ENCODE results near the gene SPARCL1. TPM values are rescaled to one million over a fixed set of nuclear protein-coding genes. Genes with fewer than 3 reads are reported as not detected.

SPARCL1 gene
- polyA plus RNA-seq, 3 donors: not detected

GRCh38 chr4:87445964-87446363, 83.2 kb downstream of the SPARCL1 start:
- intact Hi-C loops (cut with micrococcal nuclease): no loop called here
- H3K27me3 Mint-ChIP-seq (ENCODE audit: low read depth in 3 of 3): no peaks in the 10 kb centered on the region
- H3K4me1 ChIP-seq (ENCODE audit: control insufficient read depth in 1 of 2, insufficient read depth in 2 of 2, low read length in 2 of 2): no peaks in the 10 kb centered on the region
- H3K9me3 ChIP-seq (replicated peaks in 1 of 2; ENCODE audit: control insufficient read depth in 1 of 2, insufficient read depth in 1 of 2, low read length in 2 of 2): no peaks in the 10 kb centered on the region
- no peak overlapping the region for H2AFZ ChIP-seq (ENCODE audit: insufficient read depth, low read depth, low read length, poor library complexity, severe bottlenecking)
- no peak overlapping the region for H3K4me2 ChIP-seq (replicated peaks; ENCODE audit: extremely low read depth, low read length, poor library complexity, severe bottlenecking)
- peaks cover 36 to 47% of the 10 kb centered on the region in 2 donors for H3K36me3 Mint-ChIP-seq
- no peak overlapping the region for H3K27ac ChIP-seq (ENCODE audit: low read depth in 1 of 2, low read length in 2 of 2)
- no peak overlapping the region for H3K4me3 Mint-ChIP-seq
- DNase-seq: no peak
- no peaks in the 10 kb centered on the region for H3K79me2 ChIP-seq (ENCODE audit: insufficient read depth, low read length)
- H3K9me3 Mint-ChIP-seq: no peaks in the 10 kb centered on the region
- H3K27ac Mint-ChIP-seq: peak overlapping the region in 2 of 7 donors; percentile 13 to 65
- no CpG with 5 or more reads among the region's 3 CpGs for WGBS (ENCODE audit: insufficient coverage)
- H3K4me1 Mint-ChIP-seq: no peaks in the 10 kb centered on the region
- no peak overlapping the region for H3K9ac ChIP-seq (ENCODE audit: insufficient read depth, low read length, poor library complexity, severe bottlenecking)
- no peaks in the 10 kb centered on the region for H4K20me1 ChIP-seq (ENCODE audit: insufficient read depth, low read length)
- peaks cover 15 to 48% of the 10 kb centered on the region in 2 donors for H3K36me3 ChIP-seq (replicated peaks in 1 of 2; ENCODE audit: control insufficient read depth in 1 of 2, insufficient read depth in 2 of 2, low read length in 2 of 2)
- no peak for TF ChIP-seq CTCF (IDR thresholded peaks at IDR 0.05)
- no peaks in the 10 kb centered on the region for H3K27me3 ChIP-seq (ENCODE audit: control insufficient read depth in 2 of 2, insufficient read depth in 2 of 2, low read length in 2 of 2)
- H3K4me3 ChIP-seq (replicated peaks in 1 of 3; ENCODE audit: low read depth in 2 of 3, low read length in 3 of 3): no peak overlapping the region

GRCh38 chr4:87444741-87445140, 84.4 kb downstream of the SPARCL1 start:
- no peaks in the 10 kb centered on the region for H3K4me1 Mint-ChIP-seq
- Histone ChIP-seq H3K4me2 (replicated peaks; ENCODE audit: extremely low read depth, low read length, poor library complexity, severe bottlenecking) (no peak overlapping the region), H4K20me1 (ENCODE audit: insufficient read depth, low read length) (no peaks in the 10 kb centered on the region), H3K27me3 (ENCODE audit: control insufficient read depth in 2 of 2, insufficient read depth in 2 of 2, low read length in 2 of 2) (no peaks in the 10 kb centered on the region), H3K36me3 (replicated peaks in 1 of 2; ENCODE audit: control insufficient read depth in 1 of 2, insufficient read depth in 2 of 2, low read length in 2 of 2) (peaks cover 14 to 46% of the 10 kb centered on the region in 2 donors), H3K79me2 (ENCODE audit: insufficient read depth, low read length) (no peaks in the 10 kb centered on the region), H3K9ac (ENCODE audit: insufficient read depth, low read length, poor library complexity, severe bottlenecking) (no peak overlapping the region), H3K9me3 (replicated peaks in 1 of 2; ENCODE audit: control insufficient read depth in 1 of 2, insufficient read depth in 1 of 2, low read length in 2 of 2) (no peaks in the 10 kb centered on the region), H3K27ac (ENCODE audit: low read depth in 1 of 2, low read length in 2 of 2) (no peak overlapping the region), H3K4me1 (ENCODE audit: control insufficient read depth in 1 of 2, insufficient read depth in 2 of 2, low read length in 2 of 2) (no peaks in the 10 kb centered on the region), H2AFZ (ENCODE audit: insufficient read depth, low read depth, low read length, poor library complexity, severe bottlenecking) (no peak overlapping the region), H3K4me3 (replicated peaks in 1 of 3; ENCODE audit: low read depth in 2 of 3, low read length in 3 of 3) (no peak overlapping the region)
- H3K27ac Mint-ChIP-seq: no peak overlapping the region
- no peak for DNase-seq
- no peaks in the 10 kb centered on the region for H3K27me3 Mint-ChIP-seq (ENCODE audit: low read depth in 3 of 3)
- intact Hi-C loops (cut with micrococcal nuclease): no loop called here
- WGBS (ENCODE audit: insufficient coverage): no CpG with 5 or more reads among the region's 1 CpG
- no peaks in the 10 kb centered on the region for H3K9me3 Mint-ChIP-seq
- H3K36me3 Mint-ChIP-seq: peaks cover 37 to 42% of the 10 kb centered on the region in 2 donors
- no peak for TF ChIP-seq CTCF (IDR thresholded peaks at IDR 0.05)
- H3K4me3 Mint-ChIP-seq: no peak overlapping the region

Data from CD14-positive monocyte (primary cell).